ENCODE data around the gene TMEM184B. TPM values are rescaled to one million over a fixed set of nuclear protein-coding genes. Genes with fewer than 3 reads are reported as not detected.
A peak's percentile ranks its signal among the peaks of the same experiment; 100 is the strongest.

Gene TMEM184B
- total RNA-seq, 1 experiment from 2014 or later = 5.1 TPM

- Histone ChIP-seq H3K79me2 (ENCODE audit: low read length) (no peaks in the 10 kb centered on the region), H3K36me3 (ENCODE audit: insufficient read depth, low read length) (no peaks in the 10 kb centered on the region)
- DNase-seq = no peak
Observed at GRCh38 chr22:38251341-38251692, 21.5 kb downstream of the TMEM184B start.

GRCh38 chr22:38250643-38251340, 22.0 kb downstream of the TMEM184B start:
- H2AFZ ChIP-seq (ENCODE audit: low read length) = no peak overlapping the region
- no peak overlapping the region for H3K27ac ChIP-seq (ENCODE audit: low read length)
- no peak overlapping the region for H3K9ac ChIP-seq (ENCODE audit: low read length)
- H4K20me1 ChIP-seq (ENCODE audit: insufficient read depth, low read depth, low read length) = peaks cover 5% of the 10 kb centered on the region; the same call in 1 of the 2 replicates
- no peak overlapping the region for H3K4me2 ChIP-seq (ENCODE audit: low read depth, low read length, poor library complexity, severe bottlenecking)
- H3K36me3 ChIP-seq (ENCODE audit: insufficient read depth, low read length) = no peaks in the 10 kb centered on the region
- H3K9me2 ChIP-seq (replicated peaks; ENCODE audit: insufficient read depth, low read length) = no peaks in the 10 kb centered on the region
- H3K9me3 ChIP-seq (ENCODE audit: low read length) = no peaks in the 10 kb centered on the region
- H3K4me1 ChIP-seq (ENCODE audit: low read length) = peaks cover 15% of the 10 kb centered on the region
- H3K27me3 ChIP-seq (ENCODE audit: low read length) = no peaks in the 10 kb centered on the region; the same call in 1 of the 2 replicates
- no peak for DNase-seq
- no peaks in the 10 kb centered on the region for H3K79me2 ChIP-seq (ENCODE audit: low read length)
- H3K4me3 ChIP-seq (ENCODE audit: low read length) = no peak overlapping the region

More at GRCh38 chr22:38251341-38251692, 21.5 kb downstream of the TMEM184B start:
- H4K20me1 ChIP-seq (ENCODE audit: insufficient read depth, low read depth, low read length) = peaks cover 5% of the 10 kb centered on the region; the same call in 1 of the 2 replicates
- H3K9me2 ChIP-seq (replicated peaks; ENCODE audit: insufficient read depth, low read length) = no peaks in the 10 kb centered on the region
- no peak overlapping the region for H3K4me2 ChIP-seq (ENCODE audit: low read depth, low read length, poor library complexity, severe bottlenecking)
- H3K9me3 ChIP-seq (ENCODE audit: low read length) = no peaks in the 10 kb centered on the region
- peaks cover 10% of the 10 kb centered on the region for H3K4me1 ChIP-seq (ENCODE audit: low read length)
- H2AFZ ChIP-seq (ENCODE audit: low read length) = no peak overlapping the region
- H3K27me3 ChIP-seq (ENCODE audit: low read length) = no peaks in the 10 kb centered on the region; the same call in 1 of the 2 replicates
- H3K4me3 ChIP-seq (ENCODE audit: low read length) = no peak overlapping the region
- no peak overlapping the region for H3K9ac ChIP-seq (ENCODE audit: low read length)
- no peak overlapping the region for H3K27ac ChIP-seq (ENCODE audit: low read length)

GRCh38 chr22:38249803-38250642, 22.8 kb downstream of the TMEM184B start:
- peaks cover 16% of the 10 kb centered on the region for H3K4me1 ChIP-seq (ENCODE audit: low read length)
- no peaks in the 10 kb centered on the region for H3K9me2 ChIP-seq (replicated peaks; ENCODE audit: insufficient read depth, low read length)
- H3K27me3 ChIP-seq (ENCODE audit: low read length) = no peaks in the 10 kb centered on the region
- no peaks in the 10 kb centered on the region; the same call in 1 of the 2 replicates for H4K20me1 ChIP-seq (ENCODE audit: insufficient read depth, low read depth, low read length)
- H3K79me2 ChIP-seq (ENCODE audit: low read length) = no peaks in the 10 kb centered on the region
- H3K4me2 ChIP-seq (ENCODE audit: low read depth, low read length, poor library complexity, severe bottlenecking) = no peak overlapping the region
- H3K27ac ChIP-seq (ENCODE audit: low read length) = no peak overlapping the region
- no peak for DNase-seq
- no peak overlapping the region for H3K9ac ChIP-seq (ENCODE audit: low read length)
- H3K36me3 ChIP-seq (ENCODE audit: insufficient read depth, low read length) = no peaks in the 10 kb centered on the region
- H2AFZ ChIP-seq (ENCODE audit: low read length) = no peak overlapping the region
- H3K4me3 ChIP-seq (ENCODE audit: low read length) = no peak overlapping the region
- no peaks in the 10 kb centered on the region for H3K9me3 ChIP-seq (ENCODE audit: low read length)

- Histone ChIP-seq H3K4me1 (ENCODE audit: low read length) (peaks cover 23% of the 10 kb centered on the region), H3K4me2 (ENCODE audit: low read depth, low read length, poor library complexity, severe bottlenecking) (no peak overlapping the region), H3K9me3 (ENCODE audit: low read length) (no peaks in the 10 kb centered on the region), H3K9me2 (replicated peaks; ENCODE audit: insufficient read depth, low read length) (no peaks in the 10 kb centered on the region), H3K36me3 (ENCODE audit: insufficient read depth, low read length) (no peaks in the 10 kb centered on the region), H3K4me3 (ENCODE audit: low read length) (no peak overlapping the region), H3K9ac (ENCODE audit: low read length) (no peak overlapping the region), H2AFZ (ENCODE audit: low read length) (no peak overlapping the region), H3K79me2 (ENCODE audit: low read length) (no peaks in the 10 kb centered on the region), H4K20me1 (ENCODE audit: insufficient read depth, low read depth, low read length) (no peaks in the 10 kb centered on the region; the same call in 1 of the 2 replicates), H3K27me3 (ENCODE audit: low read length) (no peaks in the 10 kb centered on the region), H3K27ac (ENCODE audit: low read length) (no peak overlapping the region)
- no peak for DNase-seq
Observed at GRCh38 chr22:38249301-38249700, 23.5 kb downstream of the TMEM184B start.

- H3K4me1 ChIP-seq (ENCODE audit: low read length) = peaks cover 33% of the 10 kb centered on the region
- H3K27me3 ChIP-seq (ENCODE audit: low read length) = no peaks in the 10 kb centered on the region
- H3K4me2 ChIP-seq (ENCODE audit: low read depth, low read length, poor library complexity, severe bottlenecking) = no peak overlapping the region
- H3K9ac ChIP-seq (ENCODE audit: low read length) = no peak overlapping the region
- no peak overlapping the region for H3K27ac ChIP-seq (ENCODE audit: low read length)
- H3K9me2 ChIP-seq (replicated peaks; ENCODE audit: insufficient read depth, low read length) = no peaks in the 10 kb centered on the region
- H3K4me3 ChIP-seq (ENCODE audit: low read length) = no peak overlapping the region
- H2AFZ ChIP-seq (ENCODE audit: low read length) = no peak overlapping the region
- no peaks in the 10 kb centered on the region for H3K9me3 ChIP-seq (ENCODE audit: low read length)
- H4K20me1 ChIP-seq (ENCODE audit: insufficient read depth, low read depth, low read length) = no peaks in the 10 kb centered on the region; the same call in 1 of the 2 replicates
- DNase-seq = no peak
- no peaks in the 10 kb centered on the region for H3K36me3 ChIP-seq (ENCODE audit: insufficient read depth, low read length)
- H3K79me2 ChIP-seq (ENCODE audit: low read length) = no peaks in the 10 kb centered on the region
Observed at GRCh38 chr22:38248280-38248679, 24.5 kb downstream of the TMEM184B start.

GRCh38 chr22:38247713-38248112, 25.1 kb downstream of the TMEM184B start:
- no peak for DNase-seq
- no peak overlapping the region for H3K4me3 ChIP-seq (ENCODE audit: low read length)
- H3K9ac ChIP-seq (ENCODE audit: low read length) = no peak overlapping the region
- no peak overlapping the region for H2AFZ ChIP-seq (ENCODE audit: low read length)
- H3K79me2 ChIP-seq (ENCODE audit: low read length) = no peaks in the 10 kb centered on the region
- no peak overlapping the region for H3K27ac ChIP-seq (ENCODE audit: low read length)
- H3K4me2 ChIP-seq (ENCODE audit: low read depth, low read length, poor library complexity, severe bottlenecking) = no peak overlapping the region
- H4K20me1 ChIP-seq (ENCODE audit: insufficient read depth, low read depth, low read length) = no peaks in the 10 kb centered on the region; the same call in 1 of the 2 replicates
- no peaks in the 10 kb centered on the region for H3K36me3 ChIP-seq (ENCODE audit: insufficient read depth, low read length)
- H3K27me3 ChIP-seq (ENCODE audit: low read length) = no peaks in the 10 kb centered on the region
- no peaks in the 10 kb centered on the region for H3K9me3 ChIP-seq (ENCODE audit: low read length)
- H3K9me2 ChIP-seq (replicated peaks; ENCODE audit: insufficient read depth, low read length) = no peaks in the 10 kb centered on the region
- peaks cover 39% of the 10 kb centered on the region for H3K4me1 ChIP-seq (ENCODE audit: low read length)

- Histone ChIP-seq H3K79me2 (ENCODE audit: low read length) (no peaks in the 10 kb centered on the region), H3K4me1 (ENCODE audit: low read length) (peaks cover 44% of the 10 kb centered on the region), H2AFZ (ENCODE audit: low read length) (no peak overlapping the region), H3K4me3 (ENCODE audit: low read length) (no peak overlapping the region), H3K4me2 (ENCODE audit: low read depth, low read length, poor library complexity, severe bottlenecking) (peak overlapping the region; percentile 49), H3K9me2 (replicated peaks; ENCODE audit: insufficient read depth, low read length) (no peaks in the 10 kb centered on the region), H3K27ac (ENCODE audit: low read length) (peak overlapping the region; percentile 69), H3K9me3 (ENCODE audit: low read length) (no peaks in the 10 kb centered on the region), H3K36me3 (ENCODE audit: insufficient read depth, low read length) (no peaks in the 10 kb centered on the region), H3K9ac (ENCODE audit: low read length) (peak overlapping the region; percentile 35), H3K27me3 (ENCODE audit: low read length) (no peaks in the 10 kb centered on the region), H4K20me1 (ENCODE audit: insufficient read depth, low read depth, low read length) (no peaks in the 10 kb centered on the region; the same call in 1 of the 2 replicates)
- no peak for DNase-seq
Observed at GRCh38 chr22:38246692-38247091, 26.1 kb downstream of the TMEM184B start.

GRCh38 chr22:38246046-38246658, 26.7 kb downstream of the TMEM184B start:
- Histone ChIP-seq H3K36me3 (ENCODE audit: insufficient read depth, low read length) (no peaks in the 10 kb centered on the region), H3K4me3 (ENCODE audit: low read length) (no peak overlapping the region), H3K27me3 (ENCODE audit: low read length) (no peaks in the 10 kb centered on the region), H3K9me3 (ENCODE audit: low read length) (no peaks in the 10 kb centered on the region), H3K79me2 (ENCODE audit: low read length) (no peaks in the 10 kb centered on the region), H3K9ac (ENCODE audit: low read length) (peak overlapping the region; percentile 35), H3K27ac (ENCODE audit: low read length) (peak overlapping the region; percentile 69), H2AFZ (ENCODE audit: low read length) (no peak overlapping the region), H3K9me2 (replicated peaks; ENCODE audit: insufficient read depth, low read length) (no peaks in the 10 kb centered on the region), H3K4me1 (ENCODE audit: low read length) (peaks cover 44% of the 10 kb centered on the region), H4K20me1 (ENCODE audit: insufficient read depth, low read depth, low read length) (no peaks in the 10 kb centered on the region; the same call in 1 of the 2 replicates), H3K4me2 (ENCODE audit: low read depth, low read length, poor library complexity, severe bottlenecking) (peak overlapping the region; percentile 49)
- DNase-seq = peak; percentile 63

All from Karpas-422 (cell line).